Right lobe of liver (tissue), 4 donors: ENCODE data around the gene PLXND1.
"Not testable (repeated sequence)": the region's sequence is repeated elsewhere in the genome, so short reads cannot be mapped to it uniquely, and the experiment has no call there.

ENCODE experiments used
- CTCF ChIP-seq, 4 donors: fragments of 200-600 bp in 3 of 4; fragments of 450-650 bp in 1 of 4; IDR thresholded peaks; one replicate each; pipeline versions ENCODE4 v1.5.1 to v1.8.0; 2016 to 2022; ENCODE audit warnings: antibody characterized with exemption in 4 of 4, mild to moderate bottlenecking in 2 of 4
- POLR2A ChIP-seq: fragments of 450-650 bp; IDR thresholded peaks from one replicate; pipeline ENCODE4 v1.6.1; 2017; ENCODE audit warnings: antibody characterized with exemption, mild to moderate bottlenecking
- donor health status: DM: no; HTN: no; CAD: no.
- donor health status: DM: no; HTN: no; CAD: no.
- donor health status: DM: no; HTN: yes; CAD: no.

GRCh38 chr3:129515108-129515820 is 91.2 kb downstream of the PLXND1 start:
- not testable (repeated sequence) for TF ChIP-seq CTCF (IDR thresholded peaks at IDR 0.05); POLR2A
